ENCODE measurements around the gene OGDH.

The OGDH gene

DNA sequence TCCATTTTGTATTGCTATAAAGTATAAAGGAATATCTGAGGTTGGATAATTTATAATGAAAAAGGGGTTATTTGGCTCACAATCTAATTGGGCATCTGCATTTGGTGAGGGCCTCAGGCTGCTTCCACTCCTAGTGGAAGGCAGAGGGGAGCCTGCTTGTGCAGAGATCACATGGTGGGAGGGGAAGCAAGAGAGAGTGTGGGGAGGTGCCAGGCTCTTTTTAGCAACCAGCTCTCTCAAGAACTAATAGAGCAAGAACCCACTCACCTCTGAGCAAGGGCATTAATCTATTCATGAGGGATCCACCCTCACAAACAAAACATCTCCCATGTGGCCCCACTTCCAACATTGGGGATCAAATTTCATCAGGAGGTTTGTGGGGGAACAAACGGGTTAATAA lies 64.6 kb downstream of the OGDH start:
- no peaks in the 10 kb centered on the region for H3K9me3 ChIP-seq (replicated peaks; ENCODE audit: insufficient read depth, low read length)
- H3K9me2 ChIP-seq (replicated peaks; ENCODE audit: insufficient read depth, low read length): no peaks in the 10 kb centered on the region
- no peak overlapping the region for H3K4me3 ChIP-seq (ENCODE audit: low read length)
- peaks cover 4% of the 10 kb centered on the region; the same call in 1 of the 2 replicates for H3K4me1 ChIP-seq (ENCODE audit: low read length)
- no peaks in the 10 kb centered on the region for H3K27me3 ChIP-seq (replicated peaks; ENCODE audit: insufficient read depth, low read length)
- no peak overlapping the region for H2AFZ ChIP-seq (ENCODE audit: low read length)
- H3K4me2 ChIP-seq (ENCODE audit: low read depth, low read length): no peak overlapping the region
- H4K20me1 ChIP-seq (ENCODE audit: insufficient read depth, low read length): no peaks in the 10 kb centered on the region
- no peak for TF ChIP-seq EZH2 (optimal IDR thresholded peaks at IDR 0.05; ENCODE audit: low read depth, low read length)
- no peak for TF ChIP-seq EZH2phosphoT487 (IDR thresholded peaks at IDR 0.05; ENCODE audit: low read length)
- TF ChIP-seq, protein P1, sequence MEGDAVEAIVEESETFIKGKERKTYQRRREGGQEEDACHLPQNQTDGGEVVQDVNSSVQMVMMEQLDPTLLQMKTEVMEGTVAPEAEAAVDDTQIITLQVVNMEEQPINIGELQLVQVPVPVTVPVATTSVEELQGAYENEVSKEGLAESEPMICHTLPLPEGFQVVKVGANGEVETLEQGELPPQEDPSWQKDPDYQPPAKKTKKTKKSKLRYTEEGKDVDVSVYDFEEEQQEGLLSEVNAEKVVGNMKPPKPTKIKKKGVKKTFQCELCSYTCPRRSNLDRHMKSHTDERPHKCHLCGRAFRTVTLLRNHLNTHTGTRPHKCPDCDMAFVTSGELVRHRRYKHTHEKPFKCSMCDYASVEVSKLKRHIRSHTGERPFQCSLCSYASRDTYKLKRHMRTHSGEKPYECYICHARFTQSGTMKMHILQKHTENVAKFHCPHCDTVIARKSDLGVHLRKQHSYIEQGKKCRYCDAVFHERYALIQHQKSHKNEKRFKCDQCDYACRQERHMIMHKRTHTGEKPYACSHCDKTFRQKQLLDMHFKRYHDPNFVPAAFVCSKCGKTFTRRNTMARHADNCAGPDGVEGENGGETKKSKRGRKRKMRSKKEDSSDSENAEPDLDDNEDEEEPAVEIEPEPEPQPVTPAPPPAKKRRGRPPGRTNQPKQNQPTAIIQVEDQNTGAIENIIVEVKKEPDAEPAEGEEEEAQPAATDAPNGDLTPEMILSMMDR (IDR thresholded peaks at IDR 0.05; ENCODE audit: low read length): no peak
- H3K27ac ChIP-seq (ENCODE audit: low read length): no peak overlapping the region
- H3F3A ChIP-seq (ENCODE audit: insufficient read depth, low read length): no peaks in the 10 kb centered on the region
- H3K79me2 ChIP-seq (ENCODE audit: low read length): peaks cover 21% of the 10 kb centered on the region; the same call in 1 of the 2 replicates
- H3K36me3 ChIP-seq (replicated peaks; ENCODE audit: insufficient read depth, low read length): peaks cover 4% of the 10 kb centered on the region; the same call in 1 of the 2 replicates
- H3K9ac ChIP-seq (ENCODE audit: low read length): no peak overlapping the region
- no peak for DNase-seq

DNA sequence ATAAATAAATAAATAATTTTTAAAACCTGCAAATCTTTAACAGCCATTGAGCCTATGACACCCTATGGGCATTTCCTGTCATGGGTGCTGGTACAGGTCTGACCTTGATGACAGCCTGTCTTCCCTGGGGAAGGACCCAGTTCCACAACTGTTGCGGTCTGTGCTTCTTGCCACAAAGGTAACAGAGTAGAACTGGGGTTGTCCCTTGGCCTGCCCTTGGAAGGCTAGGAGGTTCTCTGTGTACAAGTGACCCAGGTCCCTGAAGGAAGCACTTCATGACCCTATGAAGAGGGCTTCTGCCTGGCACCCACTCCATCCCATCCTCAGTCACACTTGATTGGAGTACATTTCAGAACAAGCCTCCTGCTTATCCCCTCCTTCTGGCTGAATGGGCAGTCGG lies 66.9 kb downstream of the OGDH start:
- no peak for TF ChIP-seq EZH2phosphoT487 (IDR thresholded peaks at IDR 0.05; ENCODE audit: low read length)
- TF ChIP-seq, protein P1 (IDR thresholded peaks at IDR 0.05; ENCODE audit: low read length): no peak
- TF ChIP-seq EZH2 (optimal IDR thresholded peaks at IDR 0.05; ENCODE audit: low read depth, low read length): no peak

DNA sequence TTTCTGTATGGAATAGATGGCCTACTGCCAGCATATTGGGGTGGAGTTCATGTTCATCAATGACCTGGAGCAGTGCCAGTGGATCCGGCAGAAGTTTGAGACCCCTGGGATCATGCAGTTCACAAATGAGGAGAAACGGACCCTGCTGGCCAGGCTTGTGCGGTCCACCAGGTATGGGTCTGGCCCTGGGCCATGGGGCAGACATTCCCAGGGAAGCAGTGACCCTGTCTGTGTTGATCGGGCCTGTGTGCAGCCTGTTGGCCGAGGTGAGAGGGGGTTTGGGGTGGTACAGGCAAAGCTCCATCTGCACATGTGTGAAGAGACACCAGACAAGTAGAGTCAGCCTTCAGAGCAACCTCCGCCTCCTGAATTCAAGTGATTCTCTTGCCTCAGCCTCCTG lies 67.3 kb downstream of the OGDH start:
- Histone ChIP-seq H2AFZ (ENCODE audit: low read length) (no peak overlapping the region), H3K9me3 (replicated peaks; ENCODE audit: insufficient read depth, low read length) (no peaks in the 10 kb centered on the region), H3K4me1 (ENCODE audit: low read length) (no peaks in the 10 kb centered on the region), H4K20me1 (ENCODE audit: insufficient read depth, low read length) (no peaks in the 10 kb centered on the region), H3K9ac (ENCODE audit: low read length) (no peak overlapping the region), H3F3A (ENCODE audit: insufficient read depth, low read length) (no peaks in the 10 kb centered on the region), H3K27ac (ENCODE audit: low read length) (no peak overlapping the region), H3K79me2 (ENCODE audit: low read length) (peaks cover 7% of the 10 kb centered on the region; the same call in 1 of the 2 replicates), H3K9me2 (replicated peaks; ENCODE audit: insufficient read depth, low read length) (no peaks in the 10 kb centered on the region), H3K4me2 (ENCODE audit: low read depth, low read length) (no peak overlapping the region), H3K36me3 (replicated peaks; ENCODE audit: insufficient read depth, low read length) (peaks cover 4% of the 10 kb centered on the region; the same call in 1 of the 2 replicates), H3K27me3 (replicated peaks; ENCODE audit: insufficient read depth, low read length) (no peaks in the 10 kb centered on the region), H3K4me3 (ENCODE audit: low read length) (no peak overlapping the region)
- DNase-seq: no peak
- TF ChIP-seq EZH2 (optimal IDR thresholded peaks at IDR 0.05; ENCODE audit: low read depth, low read length): no peak
- TF ChIP-seq, protein P1 (IDR thresholded peaks at IDR 0.05; ENCODE audit: low read length): no peak
- no peak for TF ChIP-seq EZH2phosphoT487 (IDR thresholded peaks at IDR 0.05; ENCODE audit: low read length)

More for the DNA sequence above, 66.9 kb downstream of the OGDH start:
- H3K4me1 ChIP-seq (ENCODE audit: low read length): no peaks in the 10 kb centered on the region
- no peak overlapping the region for H3K27ac ChIP-seq (ENCODE audit: low read length)
- H3K36me3 ChIP-seq (replicated peaks; ENCODE audit: insufficient read depth, low read length): peaks cover 4% of the 10 kb centered on the region; the same call in 1 of the 2 replicates
- no peak overlapping the region for H3K4me3 ChIP-seq (ENCODE audit: low read length)
- peaks cover 9% of the 10 kb centered on the region; the same call in 1 of the 2 replicates for H3K79me2 ChIP-seq (ENCODE audit: low read length)
- H3K9me2 ChIP-seq (replicated peaks; ENCODE audit: insufficient read depth, low read length): no peaks in the 10 kb centered on the region
- H3K4me2 ChIP-seq (ENCODE audit: low read depth, low read length): no peak overlapping the region
- no peak for DNase-seq
- no peak overlapping the region for H2AFZ ChIP-seq (ENCODE audit: low read length)
- no peak overlapping the region for H3K9ac ChIP-seq (ENCODE audit: low read length)
- H3F3A ChIP-seq (ENCODE audit: insufficient read depth, low read length): no peaks in the 10 kb centered on the region
- no peaks in the 10 kb centered on the region for H4K20me1 ChIP-seq (ENCODE audit: insufficient read depth, low read length)
- no peaks in the 10 kb centered on the region for H3K27me3 ChIP-seq (replicated peaks; ENCODE audit: insufficient read depth, low read length)
- no peaks in the 10 kb centered on the region for H3K9me3 ChIP-seq (replicated peaks; ENCODE audit: insufficient read depth, low read length)
